Measurements from ENCODE around the gene ATP12A.
"Not testable (repeated sequence)": the region's sequence is repeated elsewhere in the genome, so short reads cannot be mapped to it uniquely, and the experiment has no call there.

ATP12A gene

GRCh38 chr13:24691381-24691780 lies 11.2 kb downstream of the ATP12A start:
- DNase-seq: no peak

- no peak for DNase-seq
Observed at GRCh38 chr13:24692561-24692960, 12.4 kb downstream of the ATP12A start.

GRCh38 chr13:24693862-24694471 lies 13.8 kb downstream of the ATP12A start:
- DNase-seq: no peak

GRCh38 chr13:24694907-24695306 lies 14.7 kb downstream of the ATP12A start:
- DNase-seq: no peak

- DNase-seq: no peak
Observed at GRCh38 chr13:24698686-24699085, 18.5 kb downstream of the ATP12A start.

- DNase-seq: no peak
Observed at GRCh38 chr13:24699541-24699940, 19.3 kb downstream of the ATP12A start.

GRCh38 chr13:24700539-24700938 lies 20.3 kb downstream of the ATP12A start:
- DNase-seq: no peak

GRCh38 chr13:24706886-24707585 lies 26.8 kb downstream of the ATP12A start:
- no peak for DNase-seq

GRCh38 chr13:24709186-24709913 lies 29.1 kb downstream of the ATP12A start:
- DNase-seq: peak; percentile 28

- DNase-seq: no peak
Observed at GRCh38 chr13:24713022-24713421, 32.8 kb downstream of the ATP12A start.

- no peak for DNase-seq
Observed at GRCh38 chr13:24716011-24716410, 35.8 kb downstream of the ATP12A start.

- no peak for DNase-seq
Observed at GRCh38 chr13:24716446-24716845, 36.2 kb downstream of the ATP12A start.

- DNase-seq: no peak
Observed at GRCh38 chr13:24717217-24717616, 37.0 kb downstream of the ATP12A start.

GRCh38 chr13:24718192-24718965 lies 38.2 kb downstream of the ATP12A start:
- DNase-seq: no peak

GRCh38 chr13:24719139-24719538 lies 38.9 kb downstream of the ATP12A start:
- no peak for DNase-seq

GRCh38 chr13:24723206-24723605 lies 43.0 kb downstream of the ATP12A start:
- no peak for DNase-seq

- no peak for DNase-seq
Observed at GRCh38 chr13:24724714-24725113, 44.5 kb downstream of the ATP12A start.

GRCh38 chr13:24725379-24725778 lies 45.2 kb downstream of the ATP12A start:
- DNase-seq: no peak

- DNase-seq: peak; percentile 51
Observed at GRCh38 chr13:24727731-24728601, 47.8 kb downstream of the ATP12A start.

- not testable (repeated sequence) for DNase-seq
Observed at GRCh38 chr13:24730873-24731567, 50.8 kb downstream of the ATP12A start.

GRCh38 chr13:24734950-24735349 lies 54.7 kb downstream of the ATP12A start:
- no peak for DNase-seq

GRCh38 chr13:24737042-24737441 lies 56.8 kb downstream of the ATP12A start:
- DNase-seq: no peak
